Measurements from ENCODE around the gene UBAP2.

GRCh38 chr9:33993104-33993503, 55.6 kb downstream of the UBAP2 start:
- TF ChIP-seq CTCF (IDR thresholded peaks at IDR 0.05; ENCODE audit: low read depth, low read length, poor library complexity, severe bottlenecking) (no peak), EZH2phosphoT487 (IDR thresholded peaks at IDR 0.05; ENCODE audit: borderline replicate concordance, low read length) (no peak)
